ENCODE results near the gene TBC1D14.
A peak's percentile ranks its signal among the peaks of the same experiment; 100 is the strongest.

The TBC1D14 gene

DNA sequence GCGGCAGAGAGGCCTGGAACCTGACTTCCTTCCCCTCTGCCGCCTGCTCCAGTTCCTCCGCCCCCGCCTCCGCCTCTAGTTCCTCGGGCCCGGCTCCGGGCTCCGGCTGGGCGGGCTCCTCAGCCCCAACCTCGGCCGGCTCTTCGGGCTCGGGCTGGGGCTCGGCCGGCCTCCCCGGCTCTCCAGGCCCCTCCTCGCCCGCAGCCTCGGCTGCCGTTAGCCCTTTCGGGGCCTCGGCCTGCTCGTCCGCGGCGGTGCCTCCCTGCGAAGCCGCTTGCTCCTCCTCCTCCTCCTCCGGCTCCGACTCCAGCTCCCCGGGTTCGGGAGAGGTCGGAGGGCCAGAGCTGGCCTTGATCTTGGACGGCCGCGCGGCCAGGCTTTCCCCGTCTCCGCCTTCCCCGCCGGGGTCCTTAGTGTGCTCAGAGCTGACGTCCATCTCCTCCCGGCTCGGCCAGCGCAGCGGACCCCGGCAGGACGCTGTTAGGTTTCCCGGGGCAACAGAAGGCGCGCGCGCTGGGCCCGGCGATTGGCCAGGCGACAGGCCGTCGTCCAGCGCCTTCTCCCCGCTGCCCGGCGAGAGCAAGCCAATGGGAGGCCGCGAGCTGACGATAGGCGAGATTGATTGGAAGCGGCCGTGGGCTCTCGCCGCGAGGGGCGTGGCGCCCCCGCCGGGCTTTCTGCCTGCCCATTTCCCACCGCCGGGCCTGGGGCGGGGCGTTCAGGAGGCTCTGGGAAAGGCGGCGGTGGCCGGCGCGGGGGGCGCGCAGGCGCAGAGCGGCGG lies 133.1 kb downstream of the TBC1D14 start:
- Histone ChIP-seq H3K9me3 (ENCODE audit: control insufficient read depth, insufficient read depth, low read length) (no peaks in the 10 kb centered on the region), H3K9ac (ENCODE audit: low read depth, low read length) (no peak overlapping the region), H3K36me3 (ENCODE audit: control insufficient read depth, insufficient read depth, low read length) (peaks cover 2% of the 10 kb centered on the region), H3K4me1 (ENCODE audit: control insufficient read depth, insufficient read depth, low read length) (peaks cover 2% of the 10 kb centered on the region), H3K4me3 (ENCODE audit: low read depth, low read length) (peak overlapping the region; percentile 60), H3K27me3 (ENCODE audit: control insufficient read depth, insufficient read depth, low read length) (peaks cover 22% of the 10 kb centered on the region)

DNA sequence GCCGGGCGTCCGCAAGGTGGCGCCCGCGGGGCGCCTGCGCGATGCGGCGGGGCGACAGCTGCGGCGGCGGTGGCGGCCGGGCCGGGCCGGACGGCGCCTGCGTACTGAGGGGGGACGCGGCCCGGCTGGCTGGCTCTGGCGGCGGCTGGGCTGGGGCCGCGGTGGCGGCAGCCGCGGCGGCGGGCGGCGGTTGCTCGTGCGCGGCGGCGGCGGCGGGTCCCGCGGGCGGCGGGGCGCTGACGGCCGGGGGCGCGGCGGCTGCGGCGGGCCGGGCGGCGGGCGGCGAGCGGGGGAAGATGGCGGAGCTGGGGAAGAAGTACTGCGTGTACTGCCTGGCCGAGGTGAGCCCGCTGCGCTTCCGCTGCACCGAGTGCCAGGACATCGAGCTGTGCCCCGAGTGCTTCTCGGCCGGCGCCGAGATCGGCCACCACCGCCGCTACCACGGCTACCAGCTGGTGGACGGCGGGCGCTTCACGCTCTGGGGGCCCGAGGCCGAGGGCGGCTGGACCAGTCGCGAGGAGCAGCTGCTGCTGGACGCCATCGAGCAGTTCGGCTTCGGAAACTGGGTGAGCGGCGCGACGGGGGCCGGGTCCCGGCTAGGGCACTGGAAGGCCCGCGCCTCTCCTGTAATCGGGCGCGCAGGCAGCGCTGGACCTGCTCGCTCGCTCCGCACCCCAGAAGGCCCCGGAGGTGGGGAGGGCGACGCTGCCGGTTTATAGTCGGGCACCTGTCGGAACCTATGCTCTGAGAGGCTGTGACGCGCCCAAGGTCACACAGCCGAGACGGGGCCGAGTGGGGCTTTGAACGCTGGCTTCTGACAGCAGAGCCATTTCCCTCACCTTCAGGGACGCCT lies 133.9 kb downstream of the TBC1D14 start, which contains the start of gene TADA2B:
Gene TADA2B (plus strand): TSS at position 89 of the 853 bp plus-strand sequence. CDS start 208 bp downstream, at position 297.
- peaks cover 2% of the 10 kb centered on the region for H3K4me1 ChIP-seq (ENCODE audit: control insufficient read depth, insufficient read depth, low read length)
- peaks cover 22% of the 10 kb centered on the region for H3K27me3 ChIP-seq (ENCODE audit: control insufficient read depth, insufficient read depth, low read length)
- H3K36me3 ChIP-seq (ENCODE audit: control insufficient read depth, insufficient read depth, low read length), result peaks cover 2% of the 10 kb centered on the region
- H3K4me3 ChIP-seq (ENCODE audit: low read depth, low read length), result peak within 1 kb of the TSS; percentile 82
- H3K9ac ChIP-seq (ENCODE audit: low read depth, low read length), result peak within 1 kb of the TSS; percentile 70
- no peaks in the 10 kb centered on the region for H3K9me3 ChIP-seq (ENCODE audit: control insufficient read depth, insufficient read depth, low read length)

DNA sequence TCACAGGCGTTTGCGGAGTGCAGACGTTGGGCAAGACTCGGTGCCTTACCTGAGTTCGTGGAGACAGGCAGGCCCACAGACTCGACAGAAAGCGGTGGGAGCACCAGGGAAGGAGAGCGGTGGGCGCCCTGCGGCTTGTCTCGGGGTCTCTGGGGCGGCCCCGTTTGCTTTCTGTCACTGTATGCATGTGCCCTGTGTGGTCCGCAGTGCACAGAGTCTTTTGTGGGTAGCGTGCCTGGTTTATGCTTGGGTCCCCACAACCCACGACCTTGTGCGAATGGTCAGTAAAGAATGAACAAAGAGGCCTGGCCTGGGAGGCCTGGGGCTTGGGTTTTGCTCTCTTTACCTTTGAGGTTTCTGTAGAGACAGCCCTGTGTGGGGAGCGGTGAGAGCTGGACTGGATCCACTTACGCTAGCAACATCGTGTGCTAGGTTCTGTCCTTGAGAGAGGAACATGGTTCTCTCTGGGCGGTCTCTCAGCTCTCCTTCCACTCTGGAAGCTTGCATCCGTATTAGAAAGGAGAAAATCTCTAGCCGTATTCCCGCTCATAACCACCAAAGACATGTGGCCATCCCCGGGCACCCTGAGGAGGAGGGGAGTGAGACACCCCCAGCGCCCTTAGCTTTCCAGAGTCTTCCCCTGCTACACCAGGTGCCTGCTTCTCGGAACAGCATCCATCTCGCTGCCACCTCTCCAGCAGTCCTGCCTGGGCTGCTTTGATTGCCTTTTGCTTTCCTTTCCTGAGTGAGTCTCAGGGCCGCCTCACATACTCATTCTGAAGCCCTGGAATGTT lies 134.7 kb downstream of the TBC1D14 start:
- no peaks in the 10 kb centered on the region for H3K9me3 ChIP-seq (ENCODE audit: control insufficient read depth, insufficient read depth, low read length)
- peak overlapping the region; percentile 82 for H3K4me3 ChIP-seq (ENCODE audit: low read depth, low read length)
- H3K27me3 ChIP-seq (ENCODE audit: control insufficient read depth, insufficient read depth, low read length), result peaks cover 22% of the 10 kb centered on the region
- peaks cover 2% of the 10 kb centered on the region for H3K4me1 ChIP-seq (ENCODE audit: control insufficient read depth, insufficient read depth, low read length)
- H3K36me3 ChIP-seq (ENCODE audit: control insufficient read depth, insufficient read depth, low read length), result peaks cover 2% of the 10 kb centered on the region
- H3K9ac ChIP-seq (ENCODE audit: low read depth, low read length), result peak overlapping the region; percentile 70

DNA sequence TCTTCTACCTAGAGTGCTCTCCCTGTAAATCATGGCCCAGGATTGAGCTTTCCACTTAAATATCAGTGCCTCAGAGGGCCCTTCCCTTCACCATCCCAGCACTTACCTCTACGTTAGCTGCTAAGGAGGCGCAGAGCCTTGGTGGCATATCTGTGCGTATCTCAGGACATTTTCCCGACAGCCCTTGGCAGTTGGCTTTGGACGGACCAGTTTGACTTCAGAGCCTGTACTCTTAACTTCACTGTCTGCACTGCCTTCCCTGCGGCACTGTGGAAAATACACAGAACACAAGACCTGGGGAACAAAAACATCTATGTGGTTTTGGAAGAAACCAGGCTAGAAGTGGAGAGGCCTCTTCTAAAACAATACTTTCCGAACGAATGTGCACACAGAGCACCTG lies 135.9 kb downstream of the TBC1D14 start:
- Histone ChIP-seq H3K4me1 (ENCODE audit: control insufficient read depth, insufficient read depth, low read length) (peaks cover 2% of the 10 kb centered on the region), H3K9me3 (ENCODE audit: control insufficient read depth, insufficient read depth, low read length) (no peaks in the 10 kb centered on the region), H3K27me3 (ENCODE audit: control insufficient read depth, insufficient read depth, low read length) (peaks cover 22% of the 10 kb centered on the region), H3K36me3 (ENCODE audit: control insufficient read depth, insufficient read depth, low read length) (peaks cover 2% of the 10 kb centered on the region), H3K9ac (ENCODE audit: low read depth, low read length) (no peak overlapping the region), H3K4me3 (ENCODE audit: low read depth, low read length) (no peak overlapping the region)

DNA sequence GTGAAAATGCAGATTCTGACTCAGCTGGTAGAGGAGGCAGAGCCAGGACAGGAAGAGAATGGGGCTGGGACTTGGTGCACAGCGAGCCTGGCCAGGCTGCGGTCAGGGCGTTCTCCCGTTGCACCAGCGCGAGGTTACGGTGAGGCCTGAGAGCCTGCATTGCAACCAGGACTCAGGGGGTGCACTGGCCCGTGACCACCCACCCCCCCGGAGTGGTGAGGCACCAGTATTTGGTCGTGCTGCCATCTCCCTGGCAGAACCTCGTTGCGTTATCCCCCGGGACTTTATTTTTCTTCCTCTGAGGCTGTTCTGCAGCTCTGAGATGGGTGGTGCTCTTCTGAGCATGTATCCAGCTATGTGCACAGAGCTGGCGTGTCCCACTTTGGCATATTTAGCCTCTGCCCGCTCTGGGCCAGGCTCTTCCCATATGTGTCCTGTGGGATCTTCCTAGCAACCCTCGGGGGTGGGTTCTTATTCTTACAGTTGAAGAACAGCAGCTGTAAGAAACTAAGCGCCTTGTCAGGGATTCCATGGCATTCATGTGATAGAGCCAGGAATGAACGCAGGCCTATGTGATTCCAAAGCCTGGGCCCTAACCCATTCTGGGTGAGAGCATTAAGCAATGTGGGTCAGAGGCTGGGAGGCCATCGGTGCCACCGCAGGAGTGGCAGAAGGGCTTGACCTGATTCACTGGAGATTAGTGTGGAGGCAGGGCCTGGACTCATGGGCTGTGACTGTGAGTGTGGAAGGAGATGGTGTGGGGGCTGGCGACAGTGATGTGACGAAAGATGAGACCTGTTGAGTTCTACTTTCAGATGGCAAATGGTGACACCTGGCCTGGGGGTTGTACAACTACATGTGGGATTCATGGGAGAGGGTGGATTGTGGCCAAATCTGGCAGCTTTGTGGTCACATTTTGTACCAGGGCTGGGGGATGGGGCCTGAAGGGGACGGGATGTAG lies 136.6 kb downstream of the TBC1D14 start:
- Histone ChIP-seq H3K27me3 (ENCODE audit: control insufficient read depth, insufficient read depth, low read length) (peaks cover 15% of the 10 kb centered on the region), H3K36me3 (ENCODE audit: control insufficient read depth, insufficient read depth, low read length) (peaks cover 2% of the 10 kb centered on the region), H3K9me3 (ENCODE audit: control insufficient read depth, insufficient read depth, low read length) (no peaks in the 10 kb centered on the region), H3K4me1 (ENCODE audit: control insufficient read depth, insufficient read depth, low read length) (peaks cover 2% of the 10 kb centered on the region), H3K4me3 (ENCODE audit: low read depth, low read length) (no peak overlapping the region), H3K9ac (ENCODE audit: low read depth, low read length) (no peak overlapping the region)

DNA sequence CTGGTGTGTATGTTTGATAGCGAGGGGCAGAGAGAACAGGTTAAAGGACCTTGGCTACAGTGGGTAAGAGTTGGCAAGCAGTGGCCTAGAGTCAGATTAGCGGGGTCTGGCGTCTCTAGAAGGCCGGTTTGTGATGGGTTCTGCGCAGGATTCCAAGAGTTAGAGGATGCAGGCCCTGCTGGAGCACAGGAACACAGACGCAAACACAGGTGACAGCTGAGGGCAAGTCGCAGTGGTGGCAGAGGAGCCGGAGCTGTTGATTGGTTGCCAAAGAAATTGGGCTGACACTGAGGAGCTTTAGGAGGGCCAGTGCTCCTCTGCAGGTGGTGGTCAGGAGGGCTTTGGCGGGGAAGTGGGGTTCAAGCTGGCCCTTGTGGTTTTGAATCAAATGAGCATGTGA lies 137.3 kb downstream of the TBC1D14 start:
- H3K4me3 ChIP-seq (ENCODE audit: low read depth, low read length), result no peak overlapping the region
- peaks cover 2% of the 10 kb centered on the region for H3K36me3 ChIP-seq (ENCODE audit: control insufficient read depth, insufficient read depth, low read length)
- H3K27me3 ChIP-seq (ENCODE audit: control insufficient read depth, insufficient read depth, low read length), result peaks cover 8% of the 10 kb centered on the region
- H3K9ac ChIP-seq (ENCODE audit: low read depth, low read length), result no peak overlapping the region
- H3K9me3 ChIP-seq (ENCODE audit: control insufficient read depth, insufficient read depth, low read length), result no peaks in the 10 kb centered on the region
- H3K4me1 ChIP-seq (ENCODE audit: control insufficient read depth, insufficient read depth, low read length), result peaks cover 2% of the 10 kb centered on the region

DNA sequence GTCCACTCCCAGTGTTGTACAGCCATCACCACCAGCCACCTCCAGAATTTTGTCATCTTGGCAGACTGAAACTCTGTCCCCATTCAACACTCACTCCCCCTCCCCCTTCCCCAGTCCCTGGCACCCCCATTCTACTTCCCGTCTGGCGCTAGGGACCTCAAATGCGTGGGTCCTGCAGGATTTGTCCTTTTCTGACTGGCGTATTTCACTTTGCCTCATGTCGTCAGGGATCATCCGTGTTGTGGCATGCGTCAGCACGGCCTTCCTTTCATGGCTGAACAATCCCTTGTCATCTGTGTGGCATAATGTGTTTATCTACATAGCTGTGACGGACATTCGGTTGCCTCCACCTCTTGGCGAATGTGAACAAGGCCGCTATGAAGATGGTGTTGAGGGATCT lies 139.0 kb downstream of the TBC1D14 start:
- Histone ChIP-seq H3K27me3 (ENCODE audit: control insufficient read depth, insufficient read depth, low read length) (peaks cover 4% of the 10 kb centered on the region), H3K9me3 (ENCODE audit: control insufficient read depth, insufficient read depth, low read length) (no peaks in the 10 kb centered on the region), H3K4me3 (ENCODE audit: low read depth, low read length) (no peak overlapping the region), H3K36me3 (ENCODE audit: control insufficient read depth, insufficient read depth, low read length) (peaks cover 3% of the 10 kb centered on the region), H3K4me1 (ENCODE audit: control insufficient read depth, insufficient read depth, low read length) (peaks cover 2% of the 10 kb centered on the region), H3K9ac (ENCODE audit: low read depth, low read length) (no peak overlapping the region)

DNA sequence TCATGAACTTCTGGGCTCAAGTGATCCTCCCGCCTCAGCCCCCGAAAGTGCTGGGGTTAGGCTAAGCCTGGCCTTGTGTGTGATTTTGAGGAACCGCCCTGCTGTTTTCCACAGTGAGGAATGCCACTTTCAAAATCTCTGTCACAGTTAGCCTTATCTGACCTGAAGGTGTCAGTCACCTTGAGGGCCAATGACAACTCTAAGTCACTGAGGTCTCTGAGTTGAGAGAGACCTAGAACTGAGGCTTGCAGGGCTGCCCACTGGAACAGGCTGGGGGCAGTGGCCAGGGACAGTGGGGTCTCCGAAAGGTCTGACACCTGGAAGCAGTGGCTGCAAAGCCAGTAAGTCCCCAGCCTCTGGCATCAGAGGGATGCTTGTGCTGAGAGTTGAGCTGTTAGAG lies 139.7 kb downstream of the TBC1D14 start:
- H3K4me3 ChIP-seq (ENCODE audit: low read depth, low read length), result no peak overlapping the region
- H3K36me3 ChIP-seq (ENCODE audit: control insufficient read depth, insufficient read depth, low read length), result peaks cover 6% of the 10 kb centered on the region
- H3K9me3 ChIP-seq (ENCODE audit: control insufficient read depth, insufficient read depth, low read length), result no peaks in the 10 kb centered on the region
- peaks cover 2% of the 10 kb centered on the region for H3K27me3 ChIP-seq (ENCODE audit: control insufficient read depth, insufficient read depth, low read length)
- no peak overlapping the region for H3K9ac ChIP-seq (ENCODE audit: low read depth, low read length)
- H3K4me1 ChIP-seq (ENCODE audit: control insufficient read depth, insufficient read depth, low read length), result peaks cover 2% of the 10 kb centered on the region

DNA sequence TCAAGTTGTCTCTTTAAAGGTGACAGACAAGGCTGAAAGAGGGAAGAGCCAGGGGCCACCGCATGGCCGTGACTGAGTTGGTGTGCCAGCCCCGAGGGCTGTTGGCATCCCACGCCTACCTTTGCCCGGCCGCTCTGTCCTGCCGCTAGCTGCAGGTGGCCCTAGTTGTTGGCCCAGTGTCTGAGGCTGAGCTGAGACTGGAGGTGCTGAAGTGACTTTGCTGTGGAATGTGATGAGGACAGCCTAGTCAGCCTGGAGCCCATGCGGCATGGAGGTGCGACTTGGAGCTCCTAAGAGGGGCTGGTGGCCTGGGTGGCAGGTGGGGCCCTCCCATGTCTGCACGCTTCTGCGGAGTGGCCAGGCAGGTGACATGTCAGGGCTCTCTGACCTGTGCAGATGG lies 140.1 kb downstream of the TBC1D14 start:
- no peak overlapping the region for H3K4me3 ChIP-seq (ENCODE audit: low read depth, low read length)
- H3K9ac ChIP-seq (ENCODE audit: low read depth, low read length), result no peak overlapping the region
- no peaks in the 10 kb centered on the region for H3K27me3 ChIP-seq (ENCODE audit: control insufficient read depth, insufficient read depth, low read length)
- no peaks in the 10 kb centered on the region for H3K9me3 ChIP-seq (ENCODE audit: control insufficient read depth, insufficient read depth, low read length)
- no peaks in the 10 kb centered on the region for H3K4me1 ChIP-seq (ENCODE audit: control insufficient read depth, insufficient read depth, low read length)
- H3K36me3 ChIP-seq (ENCODE audit: control insufficient read depth, insufficient read depth, low read length), result peaks cover 6% of the 10 kb centered on the region

DNA sequence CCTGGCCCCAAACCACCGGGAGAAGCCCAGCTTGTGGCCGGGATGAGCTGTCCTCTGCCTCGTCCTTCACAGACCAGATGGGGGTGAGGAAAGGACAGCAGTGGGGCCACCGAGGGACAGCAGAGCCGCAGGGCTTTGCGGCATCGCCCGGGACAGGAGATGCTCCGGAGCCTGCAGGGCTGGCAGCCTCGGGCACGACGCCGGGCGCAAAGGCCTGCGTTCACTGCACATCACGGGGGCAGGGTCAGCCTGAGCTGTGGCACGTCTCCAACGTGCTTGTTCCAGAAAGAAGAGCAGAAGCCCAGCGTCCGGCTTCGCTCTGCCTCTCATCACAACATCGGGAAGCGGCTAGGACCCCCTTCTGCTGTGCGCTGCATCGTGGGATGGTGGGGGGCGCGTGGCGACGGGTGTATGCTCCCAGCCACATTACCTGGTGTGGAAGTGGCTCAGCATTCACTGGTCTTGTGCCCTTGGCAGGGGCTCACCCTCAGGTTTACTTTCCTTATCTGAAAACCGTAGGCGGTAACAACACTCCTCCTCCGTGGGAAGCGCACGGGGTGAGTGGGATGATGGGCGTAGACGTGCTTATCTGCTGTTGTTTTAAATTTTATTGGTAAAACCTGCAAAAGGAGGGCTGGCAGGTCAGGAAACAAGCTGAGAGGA lies 141.0 kb downstream of the TBC1D14 start:
- H3K9me3 ChIP-seq (ENCODE audit: control insufficient read depth, insufficient read depth, low read length), result no peaks in the 10 kb centered on the region
- no peaks in the 10 kb centered on the region for H3K4me1 ChIP-seq (ENCODE audit: control insufficient read depth, insufficient read depth, low read length)
- no peak overlapping the region for H3K9ac ChIP-seq (ENCODE audit: low read depth, low read length)
- no peak overlapping the region for H3K4me3 ChIP-seq (ENCODE audit: low read depth, low read length)
- H3K27me3 ChIP-seq (ENCODE audit: control insufficient read depth, insufficient read depth, low read length), result no peaks in the 10 kb centered on the region
- H3K36me3 ChIP-seq (ENCODE audit: control insufficient read depth, insufficient read depth, low read length), result peaks cover 10% of the 10 kb centered on the region
